Measurements from ENCODE around the gene MTG1. TPM values are rescaled to one million over a fixed set of nuclear protein-coding genes. Genes with fewer than 3 reads are reported as not detected.

The MTG1 gene
- total and polyA plus RNA-seq, 2 experiments from 2014 or later = 45.7 to 68.6 TPM

- Mint-ChIP-seq H3K9me3 (peaks cover 70% of the 10 kb centered on the region), H3K4me3 (no peak overlapping the region), H3K27ac (no peak overlapping the region), H3K27me3 (ENCODE audit: insufficient read depth, low read depth, poor library complexity) (peaks cover 8% of the 10 kb centered on the region), H3K4me1 (no peaks in the 10 kb centered on the region), H3K36me3 (ENCODE audit: low read depth) (peaks cover 15% of the 10 kb centered on the region)
- no peaks in the 10 kb centered on the region for H3K79me2 ChIP-seq (replicated peaks; ENCODE audit: insufficient read depth)
- H3K9me2 ChIP-seq (ENCODE audit: insufficient read depth) = no peaks in the 10 kb centered on the region
- TF ChIP-seq CTCF (conservative IDR thresholded peaks at IDR 0.05; ENCODE audit: low read depth in 2 of 2) (no peak), REST (IDR thresholded peaks at IDR 0.05; ENCODE audit: unreplicated experiment) (no peak), ETS1 (IDR thresholded peaks at IDR 0.05) (no peak), STAT1 (IDR thresholded peaks at IDR 0.05; ENCODE audit: unreplicated experiment) (no peak), EZH2 (IDR thresholded peaks at IDR 0.05; ENCODE audit: low read depth, unreplicated experiment) (no peak), ZNF331 (CRISPR knock-in tag; IDR thresholded peaks at IDR 0.05; ENCODE audit: low read depth) (no peak), CREB1 (CRISPR knock-in tag; IDR thresholded peaks at IDR 0.05; ENCODE audit: low read depth) (no peak), ZNF114 (CRISPR knock-in tag; IDR thresholded peaks at IDR 0.05) (no peak), NANOG (IDR thresholded peaks at IDR 0.05; ENCODE audit: borderline replicate concordance) (no peak), ZNF462 (CRISPR knock-in tag; IDR thresholded peaks at IDR 0.05) (no peak)
- no peak overlapping the region for H3K27ac ChIP-seq (ENCODE audit: low read depth)
- no peak overlapping the region for H3K4me2 ChIP-seq
- H4K20me1 ChIP-seq (replicated peaks; ENCODE audit: insufficient read depth) = no peaks in the 10 kb centered on the region
- no peaks in the 10 kb centered on the region for H3K4me1 ChIP-seq (ENCODE audit: insufficient read depth)
- ATAC-seq (no peak), DNase-seq (ENCODE audit: low spot score) (no peak)
- H2AFZ ChIP-seq = no peak overlapping the region
- H3K36me3 ChIP-seq (ENCODE audit: insufficient read depth) = no peaks in the 10 kb centered on the region
- no peak overlapping the region for H3K4me3 ChIP-seq
- no peaks in the 10 kb centered on the region for H3K27me3 ChIP-seq (ENCODE audit: insufficient read depth)
- no peaks in the 10 kb centered on the region for H3F3A ChIP-seq (replicated peaks; ENCODE audit: low read depth)
These were observed 54.2 kb downstream of the MTG1 start for GRCh38 chr10:133448120-133448519.
